ENCODE data around the gene RNF152. TPM values are rescaled to one million over a fixed set of nuclear protein-coding genes. Genes with fewer than 3 reads are reported as not detected.
A peak's percentile ranks its signal among the peaks of the same experiment; 100 is the strongest.

RNF152 gene
- polyA plus RNA-seq (2013, experiment 1 of 4): 9.0 TPM
- 6.7 TPM for polyA plus RNA-seq (2013, experiment 2 of 4)
- 5.6 TPM for polyA plus RNA-seq (2013, experiment 3 of 4)
- 4.2 TPM for polyA plus RNA-seq (2013, experiment 4 of 4)

- peak within 1 kb of the TSS; percentile 39 for H3K27ac ChIP-seq (ENCODE audit: insufficient read depth, low read depth, low read length, poor library complexity, severe bottlenecking)
- WGBS, 2 experiments: 6 to 7% methylated on average over 28 of the region's 28 CpGs
- H3K4me3 ChIP-seq (ENCODE audit: insufficient read depth, low read depth, low read length): peak within 1 kb of the TSS; percentile 68
- peaks cover 24% of the 10 kb centered on the region for H3K27me3 ChIP-seq (ENCODE audit: control insufficient read depth, insufficient read depth, low read length, poor library complexity, severe bottlenecking)
- no peaks in the 10 kb centered on the region for H3K9me3 ChIP-seq (ENCODE audit: control insufficient read depth, low read length)
- H3K36me3 ChIP-seq (ENCODE audit: control insufficient read depth, insufficient read depth, low read length): peaks cover 3% of the 10 kb centered on the region
- H3K4me1 ChIP-seq (ENCODE audit: control insufficient read depth, insufficient read depth, low read length): peaks cover 22% of the 10 kb centered on the region
Measured at GRCh38 chr18:61892683-61893308, at the start of gene RNF152. TSS of gene RNF152 (minus strand) at chr18:61893007. CDS start at chr18:61816463, 76,544 bp downstream.

GRCh38 chr18:61941948-61942471, 49.2 kb upstream of the RNF152 start:
- Histone ChIP-seq H3K27me3 (ENCODE audit: control insufficient read depth, insufficient read depth, low read length, poor library complexity, severe bottlenecking) (no peaks in the 10 kb centered on the region), H3K27ac (ENCODE audit: insufficient read depth, low read depth, low read length, poor library complexity, severe bottlenecking) (no peak overlapping the region), H3K4me3 (ENCODE audit: insufficient read depth, low read depth, low read length) (no peak overlapping the region), H3K9me3 (ENCODE audit: control insufficient read depth, low read length) (no peaks in the 10 kb centered on the region), H3K4me1 (ENCODE audit: control insufficient read depth, insufficient read depth, low read length) (peaks cover 2% of the 10 kb centered on the region), H3K36me3 (ENCODE audit: control insufficient read depth, insufficient read depth, low read length) (no peaks in the 10 kb centered on the region)
- 100% methylated on average over 1 of the region's 1 CpG for WGBS, 2 experiments

DNA sequence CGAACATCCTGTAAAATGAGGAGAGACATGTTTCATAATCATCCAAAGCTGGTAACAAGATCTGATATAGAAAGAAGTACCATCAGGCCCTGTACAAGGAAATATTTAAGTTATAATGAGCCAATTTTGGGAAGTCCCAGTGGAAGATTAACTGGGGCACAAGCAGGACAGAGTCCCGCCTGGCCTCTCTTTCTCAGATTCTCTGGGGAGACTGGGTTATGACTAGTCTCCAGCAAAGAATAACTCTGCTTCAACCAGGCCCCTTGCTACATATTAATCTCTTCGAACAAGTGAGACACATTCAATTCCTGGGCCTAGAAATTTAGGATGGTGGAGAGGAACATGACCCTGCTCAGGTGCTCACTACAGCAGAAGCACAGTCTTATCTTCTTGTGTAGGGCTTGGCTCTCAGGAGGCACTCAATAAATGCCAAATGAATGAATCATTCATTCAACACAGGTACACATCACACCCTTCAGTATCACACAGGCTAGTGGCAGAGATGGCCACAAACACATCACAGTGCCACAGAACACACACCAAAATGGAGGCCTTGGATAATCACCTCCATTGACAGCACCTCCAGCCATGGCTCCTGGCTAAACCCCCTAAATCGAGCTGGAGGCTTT, 46.4 kb upstream of the RNF152 start:
- 93 to 99% methylated on average over 4 of the region's 4 CpGs for WGBS, 2 experiments
- H3K27me3 ChIP-seq (ENCODE audit: control insufficient read depth, insufficient read depth, low read length, poor library complexity, severe bottlenecking): no peaks in the 10 kb centered on the region
- H3K36me3 ChIP-seq (ENCODE audit: control insufficient read depth, insufficient read depth, low read length): no peaks in the 10 kb centered on the region
- H3K4me1 ChIP-seq (ENCODE audit: control insufficient read depth, insufficient read depth, low read length): no peaks in the 10 kb centered on the region
- H3K4me3 ChIP-seq (ENCODE audit: insufficient read depth, low read depth, low read length): no peak overlapping the region
- no peaks in the 10 kb centered on the region for H3K9me3 ChIP-seq (ENCODE audit: control insufficient read depth, low read length)
- H3K27ac ChIP-seq (ENCODE audit: insufficient read depth, low read depth, low read length, poor library complexity, severe bottlenecking): no peak overlapping the region

GRCh38 chr18:61935362-61935761, 42.6 kb upstream of the RNF152 start:
- 86 to 88% methylated on average over 3 of the region's 3 CpGs for WGBS, 2 experiments
- no peaks in the 10 kb centered on the region for H3K4me1 ChIP-seq (ENCODE audit: control insufficient read depth, insufficient read depth, low read length)
- no peaks in the 10 kb centered on the region for H3K27me3 ChIP-seq (ENCODE audit: control insufficient read depth, insufficient read depth, low read length, poor library complexity, severe bottlenecking)
- H3K27ac ChIP-seq (ENCODE audit: insufficient read depth, low read depth, low read length, poor library complexity, severe bottlenecking): no peak overlapping the region
- no peaks in the 10 kb centered on the region for H3K9me3 ChIP-seq (ENCODE audit: control insufficient read depth, low read length)
- H3K4me3 ChIP-seq (ENCODE audit: insufficient read depth, low read depth, low read length): no peak overlapping the region
- no peaks in the 10 kb centered on the region for H3K36me3 ChIP-seq (ENCODE audit: control insufficient read depth, insufficient read depth, low read length)

- Histone ChIP-seq H3K27me3 (ENCODE audit: control insufficient read depth, insufficient read depth, low read length, poor library complexity, severe bottlenecking) (no peaks in the 10 kb centered on the region), H3K9me3 (ENCODE audit: control insufficient read depth, low read length) (no peaks in the 10 kb centered on the region), H3K4me3 (ENCODE audit: insufficient read depth, low read depth, low read length) (no peak overlapping the region), H3K27ac (ENCODE audit: insufficient read depth, low read depth, low read length, poor library complexity, severe bottlenecking) (no peak overlapping the region), H3K4me1 (ENCODE audit: control insufficient read depth, insufficient read depth, low read length) (no peaks in the 10 kb centered on the region), H3K36me3 (ENCODE audit: control insufficient read depth, insufficient read depth, low read length) (no peaks in the 10 kb centered on the region)
- 92 to 93% methylated on average over 5 of the region's 6 CpGs for WGBS, 2 experiments
Measured at GRCh38 chr18:61931654-61932379, 39.0 kb upstream of the RNF152 start.

DNA sequence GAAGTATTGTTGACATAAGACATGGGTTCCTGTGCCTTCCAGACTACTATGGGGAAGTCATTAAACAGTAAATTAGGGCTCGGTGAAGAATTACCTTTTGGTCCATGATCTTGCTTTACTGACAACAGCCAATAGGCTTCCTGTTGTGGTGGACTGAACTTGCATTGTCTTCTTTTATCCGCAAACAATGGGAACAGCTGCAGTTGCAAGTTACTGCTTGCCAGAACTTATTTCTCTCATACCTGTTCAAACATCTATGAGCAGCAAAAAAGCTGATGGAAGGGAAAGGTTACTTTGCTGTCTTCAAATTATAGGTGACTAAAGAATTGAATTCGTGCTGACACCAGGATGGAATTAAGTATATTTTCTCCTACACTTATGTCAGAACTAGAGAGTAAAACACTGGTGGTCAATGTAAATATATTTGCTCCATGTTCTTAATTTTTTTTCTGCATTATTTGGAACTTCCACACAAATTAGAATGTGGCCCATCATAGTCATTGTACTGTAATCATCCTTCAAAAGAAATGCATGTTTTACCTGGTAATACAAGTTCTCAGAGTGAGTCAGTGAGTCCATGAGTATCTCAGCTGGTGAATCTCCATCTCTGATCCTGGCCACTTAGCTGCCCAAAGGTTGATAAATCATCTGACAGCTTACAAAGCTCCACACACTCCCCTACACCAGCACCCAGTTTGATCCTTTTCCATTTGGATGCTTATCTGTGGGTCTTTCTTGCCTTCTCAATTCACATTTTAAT, 37.3 kb upstream of the RNF152 start:
- H3K9me3 ChIP-seq (ENCODE audit: control insufficient read depth, low read length): no peaks in the 10 kb centered on the region
- H3K4me3 ChIP-seq (ENCODE audit: insufficient read depth, low read depth, low read length): no peak overlapping the region
- WGBS, 2 experiments: 81 to 84% methylated on average over 2 to 3 of the region's 3 CpGs
- H3K36me3 ChIP-seq (ENCODE audit: control insufficient read depth, insufficient read depth, low read length): no peaks in the 10 kb centered on the region
- H3K27ac ChIP-seq (ENCODE audit: insufficient read depth, low read depth, low read length, poor library complexity, severe bottlenecking): no peak overlapping the region
- no peaks in the 10 kb centered on the region for H3K27me3 ChIP-seq (ENCODE audit: control insufficient read depth, insufficient read depth, low read length, poor library complexity, severe bottlenecking)
- H3K4me1 ChIP-seq (ENCODE audit: control insufficient read depth, insufficient read depth, low read length): no peaks in the 10 kb centered on the region

DNA sequence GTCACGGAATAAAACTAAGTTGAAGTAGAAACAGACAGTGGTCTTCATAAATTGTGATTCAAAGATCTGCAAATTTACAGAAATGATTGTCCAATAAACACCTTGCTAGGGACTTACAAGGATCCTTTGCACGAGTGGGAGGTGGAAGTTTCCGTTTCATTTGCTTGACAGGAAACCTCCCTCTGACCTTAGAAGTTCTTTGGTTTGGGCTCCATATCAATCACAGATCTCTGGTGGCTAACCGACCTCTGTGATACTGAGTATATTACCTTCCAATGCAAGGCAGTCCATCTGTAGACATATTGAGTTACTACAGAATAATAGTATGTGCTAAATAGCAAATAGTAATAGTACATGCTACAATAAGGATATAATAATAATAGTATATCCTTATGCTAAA, 33.7 kb upstream of the RNF152 start:
- no peak overlapping the region for H3K4me3 ChIP-seq (ENCODE audit: insufficient read depth, low read depth, low read length)
- no peaks in the 10 kb centered on the region for H3K27me3 ChIP-seq (ENCODE audit: control insufficient read depth, insufficient read depth, low read length, poor library complexity, severe bottlenecking)
- H3K27ac ChIP-seq (ENCODE audit: insufficient read depth, low read depth, low read length, poor library complexity, severe bottlenecking): no peak overlapping the region
- no peaks in the 10 kb centered on the region for H3K9me3 ChIP-seq (ENCODE audit: control insufficient read depth, low read length)
- H3K36me3 ChIP-seq (ENCODE audit: control insufficient read depth, insufficient read depth, low read length): no peaks in the 10 kb centered on the region
- 92 to 95% methylated on average over 4 of the region's 4 CpGs for whole genome bisulfite sequencing, 2 experiments
- no peaks in the 10 kb centered on the region for H3K4me1 ChIP-seq (ENCODE audit: control insufficient read depth, insufficient read depth, low read length)

DNA sequence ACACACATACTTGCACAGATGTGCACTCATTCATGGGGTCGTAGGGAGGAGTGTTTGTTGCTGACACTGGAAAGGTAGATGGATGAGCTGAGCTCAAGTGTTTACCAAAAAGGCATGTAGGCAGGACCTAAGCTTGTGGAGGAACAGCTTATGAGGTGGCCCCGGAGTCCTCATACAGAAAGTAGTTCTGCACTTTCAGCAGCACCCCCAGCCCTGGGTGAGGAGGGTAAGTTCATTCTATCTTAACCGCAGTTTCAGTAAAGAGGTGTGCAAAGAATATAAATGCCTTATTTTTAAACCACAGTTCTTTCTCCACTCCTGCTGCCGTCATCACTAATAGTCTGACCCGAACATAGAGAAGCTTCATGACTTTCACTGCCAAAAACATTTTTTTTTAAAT, 31.7 kb upstream of the RNF152 start:
- Histone ChIP-seq H3K9me3 (ENCODE audit: control insufficient read depth, low read length) (no peaks in the 10 kb centered on the region), H3K27me3 (ENCODE audit: control insufficient read depth, insufficient read depth, low read length, poor library complexity, severe bottlenecking) (no peaks in the 10 kb centered on the region)
- WGBS, 2 experiments: 91 to 93% methylated on average over 4 to 5 of the region's 5 CpGs

GRCh38 chr18:61922435-61922834, 29.6 kb upstream of the RNF152 start:
- no peaks in the 10 kb centered on the region for H3K4me1 ChIP-seq (ENCODE audit: control insufficient read depth, insufficient read depth, low read length)
- H3K36me3 ChIP-seq (ENCODE audit: control insufficient read depth, insufficient read depth, low read length): no peaks in the 10 kb centered on the region
- 95 to 98% methylated on average over 3 of the region's 3 CpGs for WGBS, 2 experiments
- no peak overlapping the region for H3K27ac ChIP-seq (ENCODE audit: insufficient read depth, low read depth, low read length, poor library complexity, severe bottlenecking)
- no peaks in the 10 kb centered on the region for H3K9me3 ChIP-seq (ENCODE audit: control insufficient read depth, low read length)
- no peak overlapping the region for H3K4me3 ChIP-seq (ENCODE audit: insufficient read depth, low read depth, low read length)
- no peaks in the 10 kb centered on the region for H3K27me3 ChIP-seq (ENCODE audit: control insufficient read depth, insufficient read depth, low read length, poor library complexity, severe bottlenecking)

More for the DNA sequence above, 31.7 kb upstream of the RNF152 start:
- no peaks in the 10 kb centered on the region for H3K36me3 ChIP-seq (ENCODE audit: control insufficient read depth, insufficient read depth, low read length)
- no peak overlapping the region for H3K4me3 ChIP-seq (ENCODE audit: insufficient read depth, low read depth, low read length)
- H3K4me1 ChIP-seq (ENCODE audit: control insufficient read depth, insufficient read depth, low read length): no peaks in the 10 kb centered on the region
- H3K27ac ChIP-seq (ENCODE audit: insufficient read depth, low read depth, low read length, poor library complexity, severe bottlenecking): no peak overlapping the region
